Measurements from ENCODE around the gene NANOS3.
"Not testable (repeated sequence)": the region's sequence is repeated elsewhere in the genome, so short reads cannot be mapped to it uniquely, and the experiment has no call there.

NANOS3 gene

DNA sequence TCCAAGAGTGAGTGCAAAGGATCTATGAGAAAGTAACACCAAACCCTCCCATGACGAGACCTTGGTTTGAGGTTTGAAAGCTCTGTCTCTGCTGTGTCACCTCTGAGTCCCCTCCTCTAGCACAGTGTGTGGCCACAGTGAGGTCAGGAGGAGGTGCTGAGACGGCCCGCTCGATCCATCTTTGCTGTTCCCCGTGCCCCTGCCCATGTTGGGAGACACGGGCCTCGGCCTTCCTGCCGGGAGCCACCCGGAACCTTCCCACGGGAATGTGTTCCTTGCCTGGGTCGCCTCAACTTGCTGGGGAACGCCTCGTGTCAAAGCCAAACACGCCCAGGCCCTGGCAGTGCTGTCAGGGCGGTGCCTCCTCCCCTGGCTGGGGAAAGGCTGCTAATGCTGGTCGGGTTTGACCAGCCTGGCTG lies 10.1 kb downstream of the NANOS3 start:
- FAIRE-seq, result no peak

DNA sequence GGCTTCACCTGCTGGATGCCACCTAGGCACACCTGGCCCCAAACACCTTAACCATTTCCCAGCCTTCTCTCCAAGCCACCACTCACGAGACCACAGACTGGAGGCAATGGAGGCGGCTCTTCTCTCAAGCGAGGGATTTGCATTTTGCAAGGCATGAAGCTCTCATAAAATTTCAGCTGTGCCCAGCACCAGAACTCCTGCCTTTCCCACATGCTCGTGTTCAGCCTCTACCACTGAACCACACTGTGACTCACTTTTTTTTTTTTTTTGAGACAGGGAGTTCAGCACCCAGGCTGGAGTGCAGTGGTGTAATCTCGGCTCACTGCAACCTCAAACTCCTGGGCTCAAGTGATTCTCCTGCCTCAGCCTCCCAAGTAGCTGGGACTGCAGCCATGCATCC lies 10.6 kb downstream of the NANOS3 start:
- no peak for FAIRE-seq

DNA sequence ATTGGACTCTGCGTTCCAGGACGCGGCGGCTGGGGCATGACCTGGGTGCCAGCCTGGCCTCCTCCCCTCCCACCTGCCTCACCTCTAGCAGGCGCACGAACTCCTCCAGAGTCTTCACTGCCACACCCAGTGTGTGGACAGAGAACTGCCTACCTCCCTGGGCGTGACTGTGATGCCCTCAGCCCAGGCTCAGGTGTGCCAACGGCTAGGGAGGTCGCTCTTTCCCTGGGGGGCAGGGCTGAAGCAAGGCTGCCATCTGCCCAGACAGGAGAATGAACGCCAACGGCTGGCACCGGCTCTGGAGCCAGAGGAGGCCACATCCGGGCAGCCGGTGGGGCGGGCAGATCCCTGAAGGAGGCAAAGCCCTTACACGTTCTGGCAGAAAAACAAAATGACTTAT lies 11.3 kb downstream of the NANOS3 start:
- FAIRE-seq, result no peak

DNA sequence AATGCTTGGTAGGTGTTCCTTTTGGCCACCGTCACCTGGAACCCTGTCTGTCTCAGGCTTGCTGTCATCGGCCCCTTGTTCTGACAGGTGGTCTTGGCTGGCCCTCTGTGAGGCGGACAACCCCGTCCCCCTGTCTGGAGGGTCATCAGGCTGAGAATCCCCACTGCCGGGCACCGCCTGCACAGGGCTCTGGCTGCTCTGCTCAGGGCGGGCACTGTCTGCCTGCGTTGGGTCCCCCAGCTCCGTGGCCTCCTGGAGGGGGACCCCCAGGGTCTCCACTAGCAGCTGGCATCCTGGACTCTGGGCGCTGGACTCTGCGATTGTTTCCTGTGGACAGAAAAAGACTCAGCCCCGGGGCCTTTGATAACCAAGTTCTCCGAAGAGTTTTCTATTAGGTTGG lies 13.2 kb downstream of the NANOS3 start:
- FAIRE-seq, result no peak

DNA sequence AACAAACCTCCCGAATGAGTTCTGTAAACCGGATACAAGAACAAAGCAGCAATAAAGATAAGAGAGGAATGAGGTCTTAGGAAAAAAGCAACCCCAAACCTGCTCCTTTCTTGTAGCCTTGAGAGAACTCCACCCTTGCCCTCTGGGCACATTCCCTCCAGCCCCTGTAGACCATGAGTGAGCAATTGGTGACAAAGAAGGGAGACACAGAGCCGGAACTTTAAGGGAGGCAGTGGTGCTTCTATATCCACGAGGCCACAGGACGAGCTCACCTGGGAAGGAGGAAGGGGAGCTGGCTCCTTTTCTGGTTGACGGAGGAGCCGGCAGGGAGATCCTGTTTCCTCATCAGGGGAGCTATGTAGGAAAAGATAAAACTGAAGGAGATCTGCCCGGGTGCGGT lies 15.9 kb downstream of the NANOS3 start:
- FAIRE-seq, result no peak

DNA sequence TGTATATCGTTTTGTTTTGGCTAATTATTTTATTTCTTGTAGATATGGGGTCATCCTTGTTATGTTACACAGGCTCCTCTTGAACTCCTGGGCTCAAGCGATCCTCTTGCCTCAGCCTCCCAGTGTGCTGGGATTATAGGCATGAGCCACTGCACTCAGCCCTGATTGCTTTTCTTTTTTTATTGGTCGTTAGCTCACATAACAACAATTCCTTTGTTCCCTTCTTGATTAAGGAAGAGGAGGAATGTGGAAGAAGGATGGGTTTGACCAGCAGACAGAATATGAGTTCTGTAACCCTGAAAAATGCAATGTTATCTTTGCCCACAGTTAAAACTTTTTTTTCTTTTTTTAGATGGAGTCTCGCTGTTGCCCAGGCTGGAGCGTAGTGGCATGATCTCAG lies 17.6 kb downstream of the NANOS3 start:
- FAIRE-seq, result no peak

DNA sequence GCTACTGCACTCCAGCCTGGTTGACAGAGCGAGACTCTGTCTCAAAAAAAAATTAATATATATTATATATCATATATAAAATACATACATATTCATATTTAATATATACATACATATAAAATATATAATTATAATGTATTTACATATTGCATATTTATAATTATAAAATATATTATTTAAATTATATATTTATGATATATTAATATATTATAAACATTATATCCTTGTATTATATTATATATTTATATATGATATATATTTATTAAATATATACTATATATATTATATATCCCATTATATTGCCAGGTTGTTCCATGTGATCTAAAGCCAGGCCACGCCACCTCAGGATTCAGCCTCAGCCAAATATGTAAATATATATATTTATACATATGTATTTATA lies 19.3 kb downstream of the NANOS3 start:
- no peak for FAIRE-seq

DNA sequence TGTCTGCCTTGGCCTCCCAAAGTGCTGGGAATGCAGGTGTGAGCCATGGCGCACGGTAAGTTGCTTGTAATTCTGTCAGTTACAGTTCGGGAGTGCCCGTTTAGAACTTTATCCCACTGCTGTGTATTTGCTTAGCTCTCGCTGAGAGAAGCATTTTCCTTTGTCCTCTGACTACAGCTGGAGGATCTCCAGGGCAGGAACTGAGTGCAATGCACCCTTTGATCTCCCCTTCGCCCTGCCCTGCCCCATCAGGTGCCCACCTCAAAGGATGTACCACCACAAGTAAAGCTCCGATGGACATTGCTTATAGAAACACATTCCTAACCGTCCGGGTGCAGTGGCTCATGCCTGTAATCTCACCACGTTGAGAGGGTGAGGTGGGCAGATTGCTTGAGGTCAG lies 22.5 kb downstream of the NANOS3 start:
- FAIRE-seq, result no peak

DNA sequence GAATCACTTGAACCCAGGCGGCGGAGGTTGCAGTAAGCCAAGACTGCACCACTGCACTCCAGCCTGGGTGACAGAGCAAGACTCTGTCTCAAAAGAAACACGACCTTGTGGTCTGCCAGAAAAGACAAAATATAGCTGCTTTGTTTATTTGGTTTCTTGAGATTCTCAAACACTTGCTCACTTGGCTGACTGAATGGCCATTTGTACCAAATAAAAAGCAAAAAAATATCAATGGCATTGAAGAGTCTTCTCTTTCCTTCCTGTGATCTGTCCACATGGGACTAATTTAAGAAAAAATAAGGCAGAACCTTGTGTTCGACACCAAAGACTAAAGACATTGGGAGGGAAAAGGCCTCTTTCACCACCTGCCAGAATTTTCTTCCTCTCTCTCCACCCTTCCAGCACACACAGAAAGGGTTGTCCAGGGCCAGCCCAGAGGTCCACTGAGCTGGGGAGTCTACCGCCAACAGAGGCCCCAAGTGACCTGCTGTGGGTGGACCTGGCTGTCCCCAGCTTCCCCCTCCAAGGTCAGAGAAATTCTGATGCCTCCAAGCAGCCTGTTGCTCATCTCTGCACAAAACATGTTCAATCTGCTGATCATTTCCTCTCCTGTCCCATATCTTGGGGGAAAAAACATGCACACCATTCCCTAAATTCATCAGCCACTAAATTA lies 23.1 kb downstream of the NANOS3 start:
- FAIRE-seq, result no peak

DNA sequence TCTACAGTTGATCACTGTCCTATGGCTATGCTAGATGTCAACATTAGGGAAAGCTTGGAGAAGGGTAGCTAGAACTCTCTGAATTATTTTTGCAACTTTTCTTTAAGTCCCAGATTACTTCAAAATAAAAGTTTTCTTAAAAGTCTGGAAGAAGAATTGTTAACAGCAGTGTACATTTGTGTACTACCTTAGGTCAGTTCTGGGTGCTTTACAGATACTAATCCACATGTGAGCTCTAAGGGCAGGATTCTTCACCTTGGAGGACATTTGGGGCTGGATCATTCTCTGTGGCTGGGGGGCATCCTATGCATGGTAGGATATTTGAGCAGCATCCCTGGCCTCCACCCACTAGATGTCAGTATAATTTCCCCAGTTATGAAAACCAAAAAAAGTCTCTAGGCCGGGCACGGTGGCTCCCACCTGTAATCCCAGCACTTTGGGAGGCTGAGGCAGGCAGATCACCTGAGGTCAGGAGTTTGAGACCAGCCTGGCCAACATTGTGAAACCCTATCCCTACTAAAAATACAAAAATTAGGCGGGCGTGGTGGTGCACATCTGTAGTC lies 26.1 kb downstream of the NANOS3 start:
- FAIRE-seq, result no peak

DNA sequence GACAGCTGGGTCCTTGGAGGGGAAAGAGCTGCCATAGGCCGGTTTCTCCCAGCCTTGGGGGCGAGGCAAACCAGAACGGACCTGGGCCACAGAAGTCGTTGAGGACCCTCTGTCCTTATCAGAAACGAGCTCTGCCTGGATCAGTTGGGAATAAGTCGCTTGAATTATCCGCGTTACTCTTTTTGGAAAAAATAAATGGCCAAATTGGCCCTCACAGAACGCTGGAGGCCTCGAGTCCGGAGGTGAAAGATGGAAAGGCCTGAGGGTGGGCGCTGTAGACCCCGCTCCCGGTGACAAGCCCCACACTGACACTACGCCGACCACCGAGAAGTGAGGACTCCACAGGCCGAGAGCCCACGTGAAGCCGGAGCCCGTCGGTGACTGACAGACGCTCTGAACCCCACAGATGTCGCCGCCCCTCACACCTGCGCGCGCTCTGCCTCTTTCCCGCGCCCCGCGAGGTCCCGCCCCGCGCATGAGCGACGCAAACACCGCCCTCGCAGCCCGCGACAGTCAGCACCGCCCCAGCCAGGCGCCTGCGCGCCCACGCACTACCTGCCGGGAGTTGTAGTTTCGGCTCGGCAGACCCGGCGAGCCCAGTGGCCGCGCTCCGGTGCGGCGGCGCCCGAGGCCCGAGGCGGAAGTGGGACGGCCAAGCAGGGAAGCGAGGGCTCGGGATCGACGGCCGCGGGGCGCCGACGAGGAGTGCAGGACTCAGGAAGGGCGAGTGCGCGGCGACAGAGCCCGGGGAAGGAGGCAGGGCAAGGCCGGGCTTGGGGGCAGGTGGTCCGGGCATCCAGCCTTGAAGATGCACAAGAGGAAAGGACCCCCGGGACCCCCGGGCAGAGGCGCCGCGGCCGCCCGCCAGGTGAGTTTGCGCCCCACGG lies 28.9 kb downstream of the NANOS3 start, which contains the start of the genes BRME1 and CC2D1A:
BRME1 (minus strand) TSS at position 484 of the 887 bp plus-strand sequence. CDS start 1,225 bp downstream, outside the sequence.
CC2D1A (plus strand) TSS at position 568 of the 887 bp plus-strand sequence; CDS start at position 809, 241 bp downstream.
- no peak for FAIRE-seq

DNA sequence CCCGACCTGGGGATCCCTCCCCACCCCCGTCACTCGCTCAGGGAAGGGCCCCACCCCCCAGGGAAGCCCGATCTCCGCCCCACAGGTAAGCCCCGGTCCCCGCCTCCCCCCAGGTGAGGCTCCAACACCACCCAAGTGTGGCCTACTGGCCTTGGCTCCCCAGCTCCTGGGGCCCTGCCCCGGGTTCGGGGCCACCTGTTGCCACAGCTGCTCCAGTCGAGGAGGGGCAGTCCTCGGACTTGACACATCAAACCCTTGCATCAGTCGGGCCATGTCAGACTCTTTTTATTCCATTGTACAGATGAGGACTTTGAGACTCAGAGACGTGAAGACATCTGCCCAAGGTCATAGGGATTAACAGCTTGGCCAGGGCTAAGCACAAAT lies 29.6 kb downstream of the NANOS3 start:
- no peak for FAIRE-seq

DNA sequence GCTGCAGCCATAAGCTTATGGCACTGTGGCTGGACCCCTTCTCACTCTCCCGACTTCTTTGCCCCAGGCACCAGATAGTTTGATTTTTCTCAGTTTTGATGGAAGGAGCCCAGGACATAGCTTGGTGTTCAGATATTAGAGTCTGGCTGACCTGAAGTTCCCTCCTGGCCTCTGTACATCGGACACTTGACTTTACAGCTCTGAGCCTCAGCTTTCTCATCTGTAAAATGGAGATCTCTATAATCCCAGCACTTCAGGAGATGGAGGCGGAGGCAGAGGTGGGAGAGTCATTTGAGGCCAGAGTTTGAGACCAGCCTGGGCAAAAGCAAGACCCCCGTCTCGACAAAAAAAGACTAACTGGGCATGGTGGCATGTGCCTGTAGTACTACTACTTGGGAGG lies 30.0 kb downstream of the NANOS3 start:
- FAIRE-seq, result no peak

DNA sequence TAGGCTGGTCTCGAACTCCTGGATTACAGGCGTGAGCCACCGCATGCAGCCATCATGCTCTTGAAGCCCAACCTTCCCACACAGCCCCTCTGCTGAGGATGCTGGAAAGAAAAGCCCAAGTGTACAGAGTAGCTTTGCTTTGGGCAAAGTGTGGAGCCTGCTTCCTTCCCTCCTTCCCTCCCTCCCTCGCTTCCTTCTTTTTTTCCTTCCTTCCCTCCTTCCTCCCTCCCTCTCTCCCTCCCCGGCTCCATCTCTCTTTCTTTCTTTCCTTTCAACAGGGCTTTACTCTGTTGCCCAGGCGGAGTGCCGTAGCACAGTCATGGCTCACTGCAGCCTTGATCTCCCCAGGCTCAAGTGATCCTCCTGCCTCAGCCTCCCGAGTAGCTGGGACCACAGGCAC lies 31.7 kb downstream of the NANOS3 start:
- FAIRE-seq, result no peak

DNA sequence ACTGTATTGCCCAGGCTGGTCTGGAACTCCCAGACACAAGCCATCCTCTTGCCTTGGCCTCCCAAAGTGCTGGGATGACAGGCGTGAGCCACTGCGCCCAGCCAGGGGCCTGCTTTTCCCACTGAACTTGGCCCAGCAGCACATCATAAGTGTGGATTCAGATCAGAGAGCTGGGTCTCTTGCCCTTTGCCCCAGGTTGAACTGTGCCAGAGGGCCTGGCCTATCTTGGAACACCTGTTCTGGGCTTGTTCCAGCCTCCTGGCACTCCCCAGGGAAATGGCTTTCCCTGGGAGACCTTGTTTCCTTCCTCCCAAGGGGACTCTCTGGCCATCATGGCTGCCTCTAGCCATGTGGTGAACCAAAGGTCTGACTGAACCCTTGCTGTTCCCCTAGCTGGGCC lies 32.5 kb downstream of the NANOS3 start:
- no peak for FAIRE-seq

DNA sequence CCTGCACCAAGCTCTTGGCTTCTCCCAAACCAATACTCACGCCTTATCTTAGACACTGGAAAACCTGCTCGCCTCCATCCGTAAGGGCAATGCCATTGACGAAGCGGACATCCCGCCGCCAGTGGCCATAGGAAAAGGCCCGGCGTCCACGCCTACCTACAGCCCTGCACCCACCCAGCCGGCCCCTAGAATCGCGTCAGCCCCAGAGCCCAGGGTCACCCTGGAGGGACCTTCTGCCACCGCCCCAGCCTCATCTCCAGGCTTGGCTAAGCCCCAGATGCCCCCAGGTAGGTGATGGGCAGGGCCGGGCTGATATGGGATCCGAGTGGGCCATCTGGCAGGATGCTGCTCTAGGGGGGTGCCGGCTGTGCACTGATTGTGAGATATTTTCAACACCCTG lies 36.4 kb downstream of the NANOS3 start:
- no peak for FAIRE-seq

DNA sequence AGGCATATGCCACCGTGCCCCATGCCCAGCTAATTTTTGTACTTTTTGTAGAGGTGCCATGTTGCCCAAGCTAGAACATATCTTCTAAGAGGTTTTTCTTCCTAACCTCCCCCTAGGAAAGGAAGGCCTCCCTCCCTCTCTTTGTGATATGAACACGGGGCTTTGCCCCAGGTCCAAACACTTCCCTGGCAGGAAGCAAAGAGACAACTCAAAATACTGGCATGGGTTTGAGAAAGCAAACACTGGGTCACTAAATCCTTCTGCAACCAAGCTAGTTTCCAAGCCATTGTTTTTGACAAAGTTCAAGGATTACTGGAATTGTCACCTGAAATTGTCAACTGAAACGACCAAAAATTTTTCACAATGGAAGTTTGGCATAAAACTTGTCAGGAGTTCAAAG lies 37.8 kb downstream of the NANOS3 start:
- FAIRE-seq, result no peak

DNA sequence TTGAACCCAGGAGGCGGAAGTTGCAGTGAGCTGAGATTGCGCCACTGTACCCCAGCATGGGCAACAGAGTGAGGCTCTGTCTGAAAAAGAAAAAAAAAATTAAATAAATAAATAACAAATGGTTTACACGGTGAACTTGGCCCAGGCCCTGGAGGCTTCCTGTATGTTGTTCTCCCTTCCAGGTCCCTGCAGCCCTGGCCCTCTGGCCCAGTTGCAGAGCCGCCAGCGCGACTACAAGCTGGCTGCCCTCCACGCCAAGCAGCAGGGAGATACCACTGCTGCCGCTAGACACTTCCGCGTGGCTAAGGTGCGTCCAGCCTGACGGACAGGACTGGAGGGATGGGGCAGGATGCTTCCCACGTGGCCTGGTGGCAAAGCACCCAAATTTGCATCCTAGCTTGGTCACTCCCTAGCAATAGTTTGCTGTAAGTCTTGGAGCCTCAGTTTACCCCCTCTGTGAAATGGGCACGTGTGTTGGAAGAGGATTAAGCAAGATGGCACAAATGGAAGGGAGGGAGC lies 41.0 kb downstream of the NANOS3 start:
- FAIRE-seq, result no peak

DNA sequence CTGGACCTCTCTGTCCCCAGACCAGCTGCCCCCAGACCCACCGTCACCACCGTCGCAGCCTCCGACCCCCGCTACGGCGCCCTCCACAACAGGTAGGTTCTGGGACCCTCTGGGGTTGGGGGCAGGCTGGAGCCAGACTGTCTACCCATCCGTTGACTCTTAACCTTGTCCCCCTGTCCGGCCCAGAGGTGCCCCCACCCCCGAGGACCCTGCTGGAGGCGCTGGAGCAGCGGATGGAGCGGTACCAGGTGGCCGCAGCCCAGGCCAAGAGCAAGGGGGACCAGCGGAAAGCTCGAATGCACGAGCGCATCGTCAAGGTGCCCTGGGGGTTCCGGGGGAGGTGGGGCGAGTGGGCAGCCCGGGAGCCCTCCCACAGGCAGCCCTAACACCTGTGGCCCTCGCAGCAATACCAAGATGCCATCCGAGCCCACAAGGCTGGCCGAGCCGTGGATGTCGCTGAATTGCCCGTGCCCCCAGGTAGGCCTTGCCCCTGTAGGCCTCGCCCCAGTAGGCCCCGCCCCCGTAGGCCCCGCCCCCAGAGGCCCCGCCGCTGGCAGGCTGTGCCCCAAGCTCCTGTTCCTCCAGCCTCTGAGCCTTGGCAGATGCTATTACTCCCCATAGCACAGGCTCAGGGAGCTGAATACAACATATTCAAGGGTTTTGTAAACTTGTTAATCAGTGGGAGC lies 41.9 kb downstream of the NANOS3 start:
- no peak for FAIRE-seq

DNA sequence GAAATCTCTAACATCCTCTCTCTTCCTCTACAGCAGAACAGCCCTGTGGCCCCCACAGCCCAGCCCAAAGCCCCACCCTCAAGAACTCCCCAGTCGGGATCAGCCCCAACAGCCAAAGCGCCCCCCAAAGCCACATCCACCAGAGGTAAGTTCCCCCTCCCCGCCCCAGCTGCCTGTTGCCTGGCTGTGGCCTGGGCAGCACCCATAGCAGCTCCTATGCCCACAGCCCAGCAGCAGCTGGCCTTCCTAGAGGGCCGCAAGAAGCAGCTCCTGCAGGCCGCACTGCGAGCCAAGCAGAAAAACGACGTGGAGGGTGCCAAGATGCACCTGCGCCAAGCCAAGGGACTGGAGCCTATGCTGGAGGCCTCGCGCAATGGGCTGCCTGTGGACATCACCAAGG lies 43.6 kb downstream of the NANOS3 start:
- FAIRE-seq, result no peak

DNA sequence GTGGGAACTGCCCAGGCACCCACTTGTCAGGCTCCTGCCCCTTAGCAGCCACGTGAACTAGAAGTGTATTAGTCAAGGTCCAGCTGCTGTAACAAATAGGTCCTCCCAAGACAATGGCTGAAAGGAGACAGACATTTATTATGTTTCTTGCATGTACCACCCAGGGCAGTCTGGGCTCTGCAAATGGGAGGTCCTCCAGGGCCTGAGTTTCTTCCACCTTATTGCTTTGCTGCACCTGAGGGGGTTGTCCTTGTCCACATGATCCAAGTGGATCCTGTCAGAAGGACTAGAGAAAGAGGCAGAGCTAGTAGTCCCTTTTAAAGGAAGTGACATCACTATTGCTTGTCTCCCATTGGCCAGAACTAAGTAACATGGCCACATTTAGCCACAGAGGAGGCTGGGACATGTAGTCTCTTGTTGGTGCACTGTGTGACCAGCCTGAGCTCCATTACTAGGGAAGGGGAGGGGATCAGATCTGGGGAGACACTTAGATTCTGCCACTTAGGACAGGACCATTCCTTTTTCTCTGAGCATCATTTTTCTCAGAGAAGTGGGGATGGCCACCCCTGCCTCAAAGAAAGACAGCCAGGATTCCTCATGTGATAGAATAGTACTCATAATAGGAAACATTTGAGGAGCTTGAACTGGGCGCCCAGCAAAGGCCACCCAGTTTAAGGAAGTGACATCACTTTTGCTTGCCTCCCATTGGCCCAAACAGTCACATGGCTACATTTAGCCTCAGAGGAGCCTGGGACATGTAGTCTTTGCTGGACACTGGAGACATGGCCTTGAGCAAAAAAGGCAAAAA lies 44.2 kb downstream of the NANOS3 start:
- no peak for FAIRE-seq

DNA sequence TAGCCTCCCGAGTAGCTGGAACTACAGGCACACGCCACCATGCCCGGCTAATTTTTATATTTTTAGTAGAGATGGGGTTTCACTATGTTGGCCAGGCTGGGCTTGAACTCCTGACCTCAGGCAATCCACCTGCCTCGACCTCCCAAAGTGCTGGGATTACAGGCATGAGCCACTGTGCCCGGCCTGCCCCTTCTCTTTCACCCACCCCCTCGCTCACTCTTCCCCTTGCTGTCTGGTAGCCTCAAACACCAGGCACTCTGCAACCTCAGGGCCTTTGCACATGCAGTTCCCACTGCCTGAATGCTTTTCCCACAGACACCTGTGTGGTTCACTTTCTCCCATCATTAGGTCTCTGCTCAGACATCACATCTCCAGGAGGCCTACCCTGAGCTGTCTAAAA lies 45.2 kb downstream of the NANOS3 start:
- not testable (repeated sequence) for FAIRE-seq

Measured in islet of Langerhans (tissue), 1 donor.